ENCODE data around the gene ACSS3. TPM values are rescaled to one million over a fixed set of nuclear protein-coding genes. Genes with fewer than 3 reads are reported as not detected.

Gene ACSS3
- total and polyA plus RNA-seq, 4 donors: 18.2 to 94.3 (median 32.5) TPM

DNA sequence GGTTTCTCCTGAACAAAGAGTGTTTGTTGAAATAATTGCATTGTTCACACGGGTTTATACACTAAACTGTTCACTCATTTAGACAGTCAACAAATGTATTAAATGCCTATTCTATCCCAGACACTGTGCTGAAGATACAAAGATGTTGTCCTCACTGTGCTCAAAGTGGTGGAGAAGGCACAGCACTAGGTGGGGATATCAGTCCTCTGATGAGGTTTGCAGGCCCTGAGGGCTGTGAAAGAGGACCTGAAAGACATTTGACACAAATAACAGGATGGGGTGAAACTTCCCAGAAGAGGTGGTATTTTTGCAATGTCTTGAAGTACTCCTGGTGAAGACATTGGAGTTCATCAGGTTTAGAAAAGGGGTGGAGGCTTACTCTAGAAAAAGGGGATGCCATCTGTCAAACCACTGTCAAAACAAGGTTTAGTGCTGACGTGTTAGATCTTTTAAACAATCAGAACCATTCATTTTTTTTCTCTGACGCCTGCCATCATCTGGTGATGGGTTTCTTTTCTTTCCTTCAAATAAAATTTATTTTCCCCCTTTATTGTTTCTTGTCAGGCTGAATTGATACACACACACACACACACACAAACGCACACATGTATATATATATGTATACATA lies 69.5 kb downstream of the ACSS3 start:
- H3K9ac ChIP-seq (ENCODE audit: low read depth in 1 of 2, low read length in 2 of 2): peak overlapping the region in 1 of 2 donors; percentile 28
- H3K9me3 ChIP-seq (ENCODE audit: control insufficient read depth in 4 of 4, low read length in 3 of 4): no peaks in the 10 kb centered on the region
- 69% methylated on average over 4 of the region's 4 CpGs for WGBS
- no peaks in the 10 kb centered on the region for H3K27me3 ChIP-seq (ENCODE audit: control insufficient read depth in 4 of 4, insufficient read depth in 4 of 4, low read length in 3 of 4)
- peaks cover 2 to 16% (median 11%) of the 10 kb centered on the region in 4 donors for H3K4me1 ChIP-seq (ENCODE audit: control insufficient read depth in 4 of 4, insufficient read depth in 4 of 4, low read length in 3 of 4)
- TF ChIP-seq FOXA1 (IDR thresholded peaks at IDR 0.05): no peak
- TF ChIP-seq, protein P1, sequence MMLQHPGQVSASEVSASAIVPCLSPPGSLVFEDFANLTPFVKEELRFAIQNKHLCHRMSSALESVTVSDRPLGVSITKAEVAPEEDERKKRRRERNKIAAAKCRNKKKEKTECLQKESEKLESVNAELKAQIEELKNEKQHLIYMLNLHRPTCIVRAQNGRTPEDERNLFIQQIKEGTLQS (IDR thresholded peaks at IDR 0.05): no peak
- TF ChIP-seq JUND (IDR thresholded peaks at IDR 0.05): no peak
- no peak for TF ChIP-seq TAF1 (conservative IDR thresholded peaks at IDR 0.05)
- no peak for TF ChIP-seq HNF4G (IDR thresholded peaks at IDR 0.05)
- no peak for TF ChIP-seq FOXA2 (IDR thresholded peaks at IDR 0.05)
- no peak for TF ChIP-seq RXRA (IDR thresholded peaks at IDR 0.05)
- TF ChIP-seq, protein P2, sequence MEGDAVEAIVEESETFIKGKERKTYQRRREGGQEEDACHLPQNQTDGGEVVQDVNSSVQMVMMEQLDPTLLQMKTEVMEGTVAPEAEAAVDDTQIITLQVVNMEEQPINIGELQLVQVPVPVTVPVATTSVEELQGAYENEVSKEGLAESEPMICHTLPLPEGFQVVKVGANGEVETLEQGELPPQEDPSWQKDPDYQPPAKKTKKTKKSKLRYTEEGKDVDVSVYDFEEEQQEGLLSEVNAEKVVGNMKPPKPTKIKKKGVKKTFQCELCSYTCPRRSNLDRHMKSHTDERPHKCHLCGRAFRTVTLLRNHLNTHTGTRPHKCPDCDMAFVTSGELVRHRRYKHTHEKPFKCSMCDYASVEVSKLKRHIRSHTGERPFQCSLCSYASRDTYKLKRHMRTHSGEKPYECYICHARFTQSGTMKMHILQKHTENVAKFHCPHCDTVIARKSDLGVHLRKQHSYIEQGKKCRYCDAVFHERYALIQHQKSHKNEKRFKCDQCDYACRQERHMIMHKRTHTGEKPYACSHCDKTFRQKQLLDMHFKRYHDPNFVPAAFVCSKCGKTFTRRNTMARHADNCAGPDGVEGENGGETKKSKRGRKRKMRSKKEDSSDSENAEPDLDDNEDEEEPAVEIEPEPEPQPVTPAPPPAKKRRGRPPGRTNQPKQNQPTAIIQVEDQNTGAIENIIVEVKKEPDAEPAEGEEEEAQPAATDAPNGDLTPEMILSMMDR (IDR thresholded peaks at IDR 0.05; ENCODE audit: low read depth, low read length, missing input control): no peak
- TF ChIP-seq NR2F2 (IDR thresholded peaks at IDR 0.05): no peak
- peak; percentile 1 for TF ChIP-seq YY1 (IDR thresholded peaks at IDR 0.05)
- TF ChIP-seq REST (IDR thresholded peaks at IDR 0.05): no peak
- TF ChIP-seq, protein P3, sequence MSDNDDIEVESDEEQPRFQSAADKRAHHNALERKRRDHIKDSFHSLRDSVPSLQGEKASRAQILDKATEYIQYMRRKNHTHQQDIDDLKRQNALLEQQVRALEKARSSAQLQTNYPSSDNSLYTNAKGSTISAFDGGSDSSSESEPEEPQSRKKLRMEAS (IDR thresholded peaks at IDR 0.05): no peak
- peak in 1 of 2 donors; percentile 51 for TF ChIP-seq RAD21 (IDR thresholded peaks at IDR 0.05)
- TF ChIP-seq GABPA (IDR thresholded peaks at IDR 0.05 in 1 of 2, conservative IDR thresholded peaks at IDR 0.05 in 1 of 2): no peak
- H3K27ac ChIP-seq (ENCODE audit: low read depth in 1 of 2, low read length in 2 of 2): peak overlapping the region; percentile 10 to 63
- no peaks in the 10 kb centered on the region for H3K36me3 ChIP-seq (ENCODE audit: control insufficient read depth in 4 of 4, insufficient read depth in 3 of 4, low read depth in 1 of 4, low read length in 3 of 4)
- no peak for DNase-seq (ENCODE audit: low spot score)
- H3K4me3 ChIP-seq (ENCODE audit: low read depth in 1 of 3, low read length in 3 of 3): no peak overlapping the region

- TF ChIP-seq ZBTB33 (IDR thresholded peaks at IDR 0.05): no peak
- TF ChIP-seq FOXA1 (IDR thresholded peaks at IDR 0.05): no peak
- no peak for TF ChIP-seq RAD21 (IDR thresholded peaks at IDR 0.05)
- TF ChIP-seq REST (IDR thresholded peaks at IDR 0.05): no peak
- TF ChIP-seq EGR1 (IDR thresholded peaks at IDR 0.05; ENCODE audit: low read depth in 2 of 2): no peak
- no peak for TF ChIP-seq SP1 (IDR thresholded peaks at IDR 0.05)
- no peak for TF ChIP-seq RXRA (IDR thresholded peaks at IDR 0.05)
- TF ChIP-seq, protein P2 (IDR thresholded peaks at IDR 0.05; ENCODE audit: low read depth, low read length, missing input control): no peak
- no peak for TF ChIP-seq YY1 (IDR thresholded peaks at IDR 0.05)
- no peak for TF ChIP-seq NR2F2 (IDR thresholded peaks at IDR 0.05)
- TF ChIP-seq GABPA (IDR thresholded peaks at IDR 0.05 in 1 of 2, conservative IDR thresholded peaks at IDR 0.05 in 1 of 2): no peak
- WGBS: 81% methylated on average over 4 of the region's 4 CpGs
- H3K4me1 ChIP-seq (ENCODE audit: control insufficient read depth in 4 of 4, insufficient read depth in 4 of 4, low read length in 3 of 4): peaks cover 0 to 12% (median 9%) of the 10 kb centered on the region in 4 donors
- DNase-seq (ENCODE audit: low spot score): no peak
- H3K27ac ChIP-seq (ENCODE audit: low read depth in 1 of 2, low read length in 2 of 2): no peak overlapping the region
- peaks cover 0 to 4% (median 0%) of the 10 kb centered on the region in 4 donors for H3K36me3 ChIP-seq (ENCODE audit: control insufficient read depth in 4 of 4, insufficient read depth in 3 of 4, low read depth in 1 of 4, low read length in 3 of 4)
- H3K27me3 ChIP-seq (ENCODE audit: control insufficient read depth in 4 of 4, insufficient read depth in 4 of 4, low read length in 3 of 4): no peaks in the 10 kb centered on the region
- H3K9ac ChIP-seq (ENCODE audit: low read depth in 1 of 2, low read length in 2 of 2): no peak overlapping the region
- no peaks in the 10 kb centered on the region for H3K9me3 ChIP-seq (ENCODE audit: control insufficient read depth in 4 of 4, low read length in 3 of 4)
- no peak overlapping the region for H3K4me3 ChIP-seq (ENCODE audit: low read depth in 1 of 3, low read length in 3 of 3)
These were observed 72.5 kb downstream of the ACSS3 start for GRCh38 chr12:81150382-81150781.

Data from liver (tissue), 9 donors.